Vagina (tissue), 2 donors: ENCODE measurements around the gene PRKG2.
"Not testable (repeated sequence)": the region's sequence is repeated elsewhere in the genome, so short reads cannot be mapped to it uniquely, and the experiment has no call there.

Experiments
- POLR2A ChIP-seq, 2 donors: fragments of 450-650 bp; IDR thresholded peaks; one replicate each; pipeline ENCODE4 v1.6.1; 2017; ENCODE audit warnings: antibody characterized with exemption in 2 of 2, mild to moderate bottlenecking in 2 of 2, moderate library complexity in 2 of 2
- TF ChIP-seq, protein P1 (sequence below), 3 experiments: fragments of 450-650 bp in 2 of 3; fragments of 200-600 bp in 1 of 3; sonication (generic) in 1 of 3; IDR thresholded peaks; one replicate each; pipeline ENCODE4 v1.5.1; 2017 to 2019; ENCODE audit warnings: antibody characterized with exemption in 3 of 3, mild to moderate bottlenecking in 2 of 3, moderate library complexity in 2 of 3

DNA sequence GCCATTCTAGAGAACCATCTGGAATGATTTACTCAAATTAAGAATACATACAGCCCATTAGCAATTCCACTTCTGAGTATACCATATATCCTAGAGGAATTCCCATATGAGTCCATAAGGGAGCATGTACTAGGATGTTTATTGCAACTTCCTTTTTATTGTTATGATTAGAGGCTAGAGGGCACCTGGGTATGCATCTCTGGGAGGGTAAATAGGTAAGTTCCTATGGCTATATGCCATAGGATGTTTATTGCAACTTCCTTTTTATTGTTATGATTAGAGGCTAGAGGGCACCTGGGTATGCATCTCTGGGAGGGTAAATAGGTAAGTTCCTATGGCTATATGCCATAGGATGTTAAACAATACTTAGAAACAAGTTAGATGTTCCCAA, 7.1 kb upstream of the PRKG2 start:
- TF ChIP-seq, protein P1, sequence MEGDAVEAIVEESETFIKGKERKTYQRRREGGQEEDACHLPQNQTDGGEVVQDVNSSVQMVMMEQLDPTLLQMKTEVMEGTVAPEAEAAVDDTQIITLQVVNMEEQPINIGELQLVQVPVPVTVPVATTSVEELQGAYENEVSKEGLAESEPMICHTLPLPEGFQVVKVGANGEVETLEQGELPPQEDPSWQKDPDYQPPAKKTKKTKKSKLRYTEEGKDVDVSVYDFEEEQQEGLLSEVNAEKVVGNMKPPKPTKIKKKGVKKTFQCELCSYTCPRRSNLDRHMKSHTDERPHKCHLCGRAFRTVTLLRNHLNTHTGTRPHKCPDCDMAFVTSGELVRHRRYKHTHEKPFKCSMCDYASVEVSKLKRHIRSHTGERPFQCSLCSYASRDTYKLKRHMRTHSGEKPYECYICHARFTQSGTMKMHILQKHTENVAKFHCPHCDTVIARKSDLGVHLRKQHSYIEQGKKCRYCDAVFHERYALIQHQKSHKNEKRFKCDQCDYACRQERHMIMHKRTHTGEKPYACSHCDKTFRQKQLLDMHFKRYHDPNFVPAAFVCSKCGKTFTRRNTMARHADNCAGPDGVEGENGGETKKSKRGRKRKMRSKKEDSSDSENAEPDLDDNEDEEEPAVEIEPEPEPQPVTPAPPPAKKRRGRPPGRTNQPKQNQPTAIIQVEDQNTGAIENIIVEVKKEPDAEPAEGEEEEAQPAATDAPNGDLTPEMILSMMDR (IDR thresholded peaks at IDR 0.05): not testable (repeated sequence)
- TF ChIP-seq POLR2A (IDR thresholded peaks at IDR 0.05): not testable (repeated sequence)
